IPS DF 4.7 (cell line): ENCODE measurements around the gene SOX8.
"Not testable (repeated sequence)": the region's sequence is repeated elsewhere in the genome, so short reads cannot be mapped to it uniquely, and the experiment has no call there.

Source experiments
- DNase-seq: peaks from one replicate; pipeline ENCODE4 v3.0.0-alpha.2; 2013; ENCODE audit warnings: low spot score; ENCODE audit errors: extremely low read depth

The SOX8 gene

DNA sequence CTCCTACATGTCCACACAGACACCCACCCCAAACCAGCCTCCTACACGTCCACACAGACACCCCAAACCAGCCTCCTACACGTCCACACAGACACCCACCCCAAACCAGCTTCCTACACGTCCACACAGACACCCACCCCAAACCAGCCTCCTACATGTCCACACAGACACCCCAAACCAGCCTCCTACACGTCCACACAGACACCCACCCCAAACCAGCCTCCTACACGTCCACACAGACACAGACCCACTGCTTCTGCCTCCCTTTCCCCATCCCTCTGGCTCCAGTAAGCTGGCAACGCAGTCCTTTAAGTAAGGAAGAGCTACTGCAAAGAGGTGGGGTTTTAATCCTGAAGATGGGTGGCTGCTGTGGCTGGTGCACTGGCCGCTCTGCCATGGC is 27.8 kb upstream of the SOX8 start:
- DNase-seq = not testable (repeated sequence)

DNA sequence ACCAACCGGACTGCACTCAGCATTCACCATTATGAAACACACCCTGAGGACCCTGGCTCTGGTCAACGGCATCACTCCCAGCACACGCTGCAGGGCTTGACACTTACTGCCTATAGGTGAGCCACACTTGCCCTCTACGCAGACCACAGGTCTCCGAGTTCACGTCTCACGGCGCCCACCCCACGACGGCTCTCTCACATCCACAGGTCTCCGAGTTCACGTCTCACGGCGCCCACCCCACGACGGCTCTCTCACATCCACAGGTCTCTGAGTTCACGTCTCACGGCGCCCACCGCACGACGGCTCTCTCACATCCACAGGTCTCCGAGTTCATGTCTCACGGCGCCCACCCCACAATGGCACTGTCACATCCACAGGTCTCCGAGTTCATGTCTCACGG is 25.8 kb upstream of the SOX8 start:
- DNase-seq = not testable (repeated sequence)

DNA sequence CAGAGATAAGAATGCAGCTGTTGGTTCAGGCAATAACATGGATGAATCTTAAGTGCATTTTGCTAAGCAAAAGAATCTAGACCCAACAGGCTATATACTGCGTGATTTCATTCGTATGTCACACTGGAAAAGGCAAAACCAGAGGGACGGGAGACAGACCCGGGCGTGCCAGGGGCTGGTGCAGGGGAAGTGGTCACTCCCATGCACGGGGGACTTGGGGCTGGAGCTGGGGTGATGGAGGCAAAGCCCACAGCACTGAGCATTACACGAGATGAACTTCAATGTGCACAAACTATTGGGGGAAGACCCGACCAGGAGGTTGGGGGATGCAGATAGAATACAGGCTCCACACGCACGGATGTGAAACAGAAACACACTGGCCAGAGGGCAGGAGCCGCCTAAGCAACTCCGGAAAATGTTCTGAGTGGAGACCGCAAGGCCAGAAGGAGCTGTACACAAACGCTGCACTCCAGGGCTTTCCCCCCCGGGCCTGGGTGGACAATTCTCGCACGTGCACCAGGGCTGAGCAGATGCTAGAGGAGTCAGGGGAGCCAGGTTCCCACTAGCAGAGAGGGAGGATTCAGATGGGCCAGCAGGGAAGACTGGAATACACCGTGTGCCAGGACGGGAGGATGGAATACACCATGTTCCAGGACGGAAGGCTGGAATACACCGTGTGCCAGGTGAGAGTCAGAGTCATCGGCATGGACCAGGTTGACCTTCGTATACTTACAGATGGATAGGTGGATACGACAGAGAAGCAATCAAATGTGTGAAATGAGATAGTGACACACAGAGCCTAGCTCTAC is 22.1 kb upstream of the SOX8 start:
- DNase-seq = no peak

DNA sequence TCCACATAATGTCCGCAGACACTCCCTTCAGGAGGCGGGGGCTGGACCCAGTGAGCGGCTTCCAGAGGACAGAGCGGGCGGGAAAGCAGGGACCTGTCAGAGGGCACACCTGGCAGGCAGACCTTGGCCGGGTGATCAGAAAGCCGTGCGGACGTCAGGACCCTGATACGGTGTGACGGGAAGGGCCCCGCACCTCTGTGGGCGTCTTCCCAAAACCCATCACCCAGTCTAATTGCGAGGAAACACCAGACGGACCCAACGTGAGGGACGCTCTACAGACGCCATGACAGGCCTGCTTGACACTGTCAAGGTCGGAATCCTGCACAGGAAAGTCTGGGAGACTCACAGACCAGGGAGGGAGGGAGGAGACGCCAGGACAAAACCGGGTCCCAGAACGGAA is 19.2 kb upstream of the SOX8 start:
- DNase-seq = no peak

DNA sequence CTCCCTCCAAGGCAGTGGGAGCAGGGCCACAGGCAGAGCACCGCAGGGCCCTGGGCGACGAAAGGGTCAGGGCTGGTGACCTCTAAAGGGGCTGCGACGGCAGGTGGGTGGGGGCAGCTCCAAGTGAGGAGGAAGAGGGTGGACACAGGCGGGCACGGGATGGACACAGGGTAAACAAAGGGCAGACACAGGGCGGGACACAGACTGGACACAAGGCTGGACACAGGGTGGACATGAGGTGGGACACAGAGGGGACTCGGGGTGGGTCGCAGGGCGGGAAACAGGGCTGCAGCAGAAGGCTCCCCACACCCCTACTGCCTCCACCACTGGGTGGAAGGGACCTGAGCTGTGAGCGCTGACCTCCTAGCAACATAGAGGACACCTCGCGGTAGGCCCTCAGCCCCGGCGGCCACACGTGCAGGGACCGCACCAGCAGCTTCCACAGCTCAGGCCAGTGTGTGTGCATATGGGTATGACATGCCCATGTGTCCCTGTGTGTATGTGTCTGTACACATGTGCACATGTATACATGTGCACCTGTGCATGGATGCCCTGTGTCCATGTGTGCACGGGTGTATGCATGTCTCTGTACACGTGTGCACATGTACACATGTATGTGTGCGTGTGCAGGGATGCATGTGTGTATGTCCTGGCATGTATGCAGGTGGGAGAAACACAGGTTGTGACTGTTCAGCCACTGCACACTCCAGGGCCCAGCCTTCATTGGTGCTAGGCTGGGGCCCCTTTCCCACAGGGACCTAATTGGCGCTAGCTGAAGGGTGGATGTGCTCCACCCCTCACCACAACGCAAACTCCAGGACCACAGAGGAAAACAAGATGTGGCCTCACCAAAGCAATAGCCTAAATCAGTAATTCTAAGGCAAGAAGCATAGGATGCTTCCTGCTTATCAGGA is 18.4 kb upstream of the SOX8 start:
- DNase-seq = no peak

DNA sequence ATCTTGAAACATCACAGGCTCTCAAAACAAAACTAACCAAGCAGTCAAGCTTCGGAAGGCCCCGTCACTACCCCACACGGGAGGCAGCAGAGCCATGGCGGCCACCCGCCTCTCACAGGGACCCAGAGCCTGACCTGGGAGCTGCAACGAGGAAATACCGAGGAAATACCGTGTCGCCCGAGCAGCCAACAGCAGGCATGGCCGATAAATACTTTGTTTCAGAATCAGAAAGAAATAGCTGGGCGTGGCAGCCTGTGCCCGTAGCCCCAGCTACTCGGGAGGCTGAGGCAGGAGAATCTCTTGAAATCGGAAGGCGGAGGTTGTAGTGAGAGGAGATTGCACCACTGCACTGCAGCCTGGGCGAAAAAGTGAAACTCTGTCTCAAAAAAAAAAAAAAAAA is 17.7 kb upstream of the SOX8 start:
- DNase-seq = no peak

DNA sequence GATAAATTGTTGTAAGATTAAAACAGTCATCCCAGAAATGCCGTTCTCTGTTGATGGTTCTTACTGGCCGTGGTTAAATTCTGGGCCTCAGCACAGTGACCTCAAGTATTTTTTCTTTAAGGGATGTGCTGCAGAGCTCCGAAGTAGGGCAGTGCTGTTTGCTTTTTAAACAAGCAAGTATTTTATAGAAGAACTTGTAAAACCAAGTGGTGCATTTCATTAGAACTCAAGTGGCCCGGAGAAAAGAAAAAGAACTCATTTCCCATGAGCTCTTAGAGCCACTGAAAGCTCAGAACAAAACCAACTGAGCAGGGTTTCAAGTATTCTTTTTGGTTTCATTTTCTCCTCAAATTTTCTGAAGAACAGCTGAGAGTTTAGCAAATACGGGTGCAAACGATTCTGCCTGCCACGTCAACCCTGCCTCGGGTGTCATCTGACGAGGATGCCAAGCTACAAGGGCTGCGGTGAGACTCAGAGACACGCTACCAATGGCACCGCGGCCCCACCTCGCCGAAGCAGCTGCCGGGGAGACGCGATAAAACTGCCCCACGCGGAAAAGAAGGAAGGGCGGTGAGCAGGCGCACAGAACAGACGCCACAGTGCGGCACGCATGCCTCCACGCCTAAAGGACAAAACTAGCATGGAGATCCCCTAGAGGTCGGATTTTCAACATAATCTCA is 17.1 kb upstream of the SOX8 start:
- no peak for DNase-seq

DNA sequence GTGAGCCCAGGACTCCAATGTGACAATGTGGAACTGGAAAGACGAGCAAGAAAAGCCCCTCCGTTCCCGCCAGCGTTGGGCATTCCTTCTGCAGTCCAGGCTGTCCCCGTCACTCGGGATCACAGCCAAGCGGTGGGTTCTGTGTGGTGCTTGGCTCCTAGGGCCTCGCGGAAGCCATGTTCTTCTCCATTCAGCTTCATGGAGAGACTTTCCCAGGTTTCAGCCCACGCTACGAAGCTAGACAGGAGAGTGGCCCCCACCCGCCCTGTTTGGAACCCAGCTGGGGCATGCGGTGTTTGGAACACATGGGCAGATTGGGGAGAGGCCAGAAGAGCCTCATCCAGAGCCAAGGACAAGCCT is 16.6 kb upstream of the SOX8 start:
- DNase-seq = no peak

DNA sequence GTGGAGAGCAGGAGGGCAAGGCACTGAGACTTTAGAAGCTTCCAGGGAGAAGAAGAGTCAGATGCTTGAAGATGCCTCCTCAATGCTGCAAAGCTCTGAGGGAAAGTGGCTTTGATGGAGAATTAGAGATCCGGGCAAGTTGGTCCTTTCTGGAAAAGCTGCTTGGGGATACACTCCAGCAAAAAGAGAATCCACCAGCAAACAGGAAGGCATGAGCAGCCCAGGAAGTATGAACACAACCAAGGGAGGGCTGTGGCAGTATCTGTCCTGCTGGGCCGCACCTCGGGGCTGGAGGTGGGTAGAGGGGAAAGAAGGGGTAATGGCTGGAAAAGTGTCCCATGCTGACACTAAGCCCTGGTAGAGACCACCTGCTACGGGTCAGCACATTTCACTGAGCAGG is 16.1 kb upstream of the SOX8 start:
- no peak for DNase-seq

DNA sequence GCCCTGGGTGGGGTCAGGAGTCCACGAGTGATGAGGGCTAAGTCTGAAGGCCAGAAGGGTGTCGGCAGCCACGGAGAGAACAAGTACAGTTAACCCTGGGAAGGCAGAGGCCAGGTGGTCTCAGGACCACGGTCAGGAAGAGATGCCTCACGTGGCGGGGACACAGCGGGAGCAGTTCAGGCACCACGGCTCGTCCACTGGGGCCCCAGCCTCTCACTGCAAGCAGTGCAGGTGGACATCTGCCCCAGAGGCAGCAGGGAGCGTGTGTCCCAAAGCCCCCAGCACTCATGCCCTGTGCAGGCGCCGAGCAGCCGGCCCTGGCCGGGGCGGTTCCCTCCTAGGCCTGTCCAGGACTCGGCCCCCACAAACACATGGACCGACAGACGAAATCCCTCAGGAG is 15.5 kb upstream of the SOX8 start:
- DNase-seq = no peak

DNA sequence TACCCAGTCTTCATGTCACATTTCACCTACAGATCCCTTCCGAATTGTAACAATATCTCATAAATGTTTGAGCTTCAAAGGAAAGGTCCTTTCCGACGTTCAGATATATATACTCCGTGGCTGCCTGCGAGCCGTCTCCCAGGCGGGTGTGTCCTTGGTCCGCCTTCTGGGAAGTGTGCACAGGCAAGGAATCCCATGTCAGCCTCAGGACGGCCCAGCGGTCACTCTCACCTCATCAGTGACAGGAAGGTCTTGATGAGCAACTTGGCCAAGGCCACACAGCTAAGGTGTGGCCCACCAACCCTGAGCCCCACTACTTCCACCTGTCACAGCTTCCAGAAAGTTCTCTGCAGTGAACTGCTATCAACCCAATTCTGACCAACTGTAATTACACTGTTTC is 15.1 kb upstream of the SOX8 start:
- DNase-seq = no peak

DNA sequence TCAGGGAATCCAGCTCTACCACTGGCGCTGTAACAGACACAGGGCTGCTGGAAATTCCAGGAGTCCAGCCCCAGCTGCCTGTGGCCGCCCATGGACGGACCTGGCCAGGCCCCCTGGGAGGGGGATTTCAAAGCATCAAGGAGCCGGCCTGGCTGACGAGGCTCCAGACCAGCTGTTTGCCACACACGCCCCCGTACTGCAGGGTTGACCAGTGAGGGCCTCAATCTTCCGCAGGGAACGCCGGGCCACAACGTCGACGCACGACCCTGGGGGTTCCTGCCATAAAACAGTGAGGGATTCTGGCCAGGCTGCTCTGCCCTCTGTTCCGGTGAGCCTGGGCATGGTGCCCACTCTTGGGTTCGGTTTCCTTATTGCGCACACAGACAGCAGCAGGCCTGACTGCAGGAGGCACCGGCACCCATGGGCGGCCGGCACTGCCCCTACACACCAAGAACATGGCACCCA is 14.5 kb upstream of the SOX8 start:
- no peak for DNase-seq

DNA sequence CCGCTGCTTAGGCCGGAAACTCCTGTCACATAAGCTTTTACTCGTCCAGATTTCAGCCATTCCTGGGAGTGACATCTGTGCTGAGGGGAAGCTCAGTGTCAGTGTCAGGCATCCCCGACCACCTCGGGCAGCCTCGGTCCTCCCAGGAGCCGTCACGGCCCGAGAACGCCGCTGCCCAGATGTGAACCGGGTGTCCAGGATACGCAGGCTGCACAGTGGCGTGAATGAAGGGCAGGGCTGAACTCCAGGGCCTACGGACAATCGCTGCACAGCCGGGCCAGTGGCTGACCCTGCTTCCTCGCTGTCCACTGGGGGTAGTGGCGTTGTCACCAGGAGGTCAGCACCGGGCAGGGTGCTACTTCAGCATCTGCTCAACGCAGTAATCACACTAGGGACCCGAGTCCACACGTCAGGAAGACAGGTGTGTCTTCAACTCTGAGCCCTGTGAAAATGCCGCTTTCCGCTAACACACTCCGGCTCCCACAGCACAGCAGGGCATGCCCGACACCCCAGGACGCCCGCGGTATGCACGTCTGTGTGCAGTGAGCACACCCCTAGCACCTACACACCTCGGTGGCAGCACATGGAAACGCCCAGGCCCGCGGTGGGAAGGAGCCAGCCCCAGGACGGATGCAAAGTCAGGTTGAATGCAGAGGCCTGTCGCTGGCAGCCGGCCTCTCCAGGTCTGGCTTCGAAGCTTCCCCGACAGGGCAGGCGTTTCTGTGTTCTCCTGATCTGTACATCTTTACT is 13.8 kb upstream of the SOX8 start:
- DNase-seq = no peak

DNA sequence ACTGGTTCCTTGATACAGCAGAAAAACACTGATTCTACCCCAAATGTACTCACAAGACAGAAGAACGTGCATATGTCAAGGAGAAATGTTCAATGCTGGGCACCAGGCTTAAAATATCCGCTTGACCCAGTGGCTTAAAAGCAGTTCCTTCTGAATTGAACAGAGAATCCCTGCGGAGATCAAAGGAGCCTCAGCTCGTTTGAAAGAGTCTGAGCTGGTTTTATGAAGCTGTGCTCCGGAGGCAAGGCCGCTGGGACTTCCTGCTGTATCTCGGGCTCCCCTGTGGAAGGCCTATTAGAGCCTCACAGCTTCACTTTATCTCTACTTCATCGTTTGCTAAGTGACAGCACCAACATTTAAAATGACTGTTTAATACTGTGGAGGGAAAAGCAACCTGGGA is 12.9 kb upstream of the SOX8 start:
- no peak for DNase-seq

DNA sequence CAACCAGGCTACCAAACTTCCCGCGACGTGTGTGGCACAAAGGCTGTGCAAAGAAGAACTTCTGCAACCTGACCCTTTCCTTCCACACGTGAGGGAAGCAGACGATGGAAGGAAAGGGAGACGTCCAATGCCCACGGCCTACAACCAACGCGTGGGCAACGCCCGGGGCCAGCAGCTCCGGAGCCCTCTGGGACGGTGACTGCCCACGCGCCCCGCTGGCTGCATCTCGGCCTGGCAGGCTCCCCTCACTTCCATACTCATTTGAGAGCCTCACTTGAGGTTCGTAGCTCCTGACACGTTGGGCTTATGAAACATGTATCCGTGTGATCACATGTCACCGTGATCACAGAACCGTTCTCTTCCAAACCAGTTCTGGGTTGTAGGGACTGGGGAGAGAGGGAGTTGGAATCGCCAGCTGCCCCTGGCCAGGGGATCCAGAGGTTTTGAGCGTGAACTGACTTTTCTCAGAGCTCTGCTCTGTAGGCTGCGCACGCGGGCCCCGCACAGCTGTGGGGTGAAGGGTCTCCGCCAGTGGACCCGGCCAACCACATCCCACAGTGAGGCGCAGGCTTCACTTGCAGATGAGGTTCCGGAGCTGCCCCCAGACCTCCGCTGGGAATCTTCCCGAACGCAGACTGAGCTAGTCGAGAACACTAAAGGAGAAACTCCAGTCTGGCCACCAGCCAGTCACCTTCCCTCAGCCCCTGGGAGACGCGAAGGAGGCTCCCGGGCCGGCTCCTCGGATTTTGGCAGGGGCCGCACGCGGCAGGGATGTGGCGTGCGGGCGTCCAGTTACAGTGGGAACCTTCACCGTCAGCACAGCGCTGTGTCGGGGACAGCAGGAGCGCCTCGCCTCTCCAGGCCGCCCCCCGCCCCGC is 11.8 kb upstream of the SOX8 start:
- no peak for DNase-seq

DNA sequence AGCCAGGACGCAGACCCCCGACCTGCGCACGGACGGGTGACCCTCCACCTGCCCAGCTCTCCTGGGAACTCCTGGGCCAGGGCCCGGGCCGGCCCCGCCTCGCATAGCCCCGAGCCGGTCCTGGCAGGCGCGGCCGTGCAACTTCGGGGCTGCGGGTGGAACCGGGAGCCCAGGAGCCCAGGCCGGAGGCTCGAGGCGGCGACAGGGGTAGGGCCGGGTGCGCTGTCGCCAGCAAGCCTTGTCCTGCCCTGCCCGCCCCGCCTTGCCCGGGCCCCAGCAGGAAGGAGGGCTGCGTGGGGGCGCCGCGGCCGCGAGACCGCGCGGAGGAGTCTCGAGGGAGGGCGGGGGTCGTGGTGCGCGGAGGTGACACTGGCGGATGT is 11.2 kb upstream of the SOX8 start:
- DNase-seq = no peak

DNA sequence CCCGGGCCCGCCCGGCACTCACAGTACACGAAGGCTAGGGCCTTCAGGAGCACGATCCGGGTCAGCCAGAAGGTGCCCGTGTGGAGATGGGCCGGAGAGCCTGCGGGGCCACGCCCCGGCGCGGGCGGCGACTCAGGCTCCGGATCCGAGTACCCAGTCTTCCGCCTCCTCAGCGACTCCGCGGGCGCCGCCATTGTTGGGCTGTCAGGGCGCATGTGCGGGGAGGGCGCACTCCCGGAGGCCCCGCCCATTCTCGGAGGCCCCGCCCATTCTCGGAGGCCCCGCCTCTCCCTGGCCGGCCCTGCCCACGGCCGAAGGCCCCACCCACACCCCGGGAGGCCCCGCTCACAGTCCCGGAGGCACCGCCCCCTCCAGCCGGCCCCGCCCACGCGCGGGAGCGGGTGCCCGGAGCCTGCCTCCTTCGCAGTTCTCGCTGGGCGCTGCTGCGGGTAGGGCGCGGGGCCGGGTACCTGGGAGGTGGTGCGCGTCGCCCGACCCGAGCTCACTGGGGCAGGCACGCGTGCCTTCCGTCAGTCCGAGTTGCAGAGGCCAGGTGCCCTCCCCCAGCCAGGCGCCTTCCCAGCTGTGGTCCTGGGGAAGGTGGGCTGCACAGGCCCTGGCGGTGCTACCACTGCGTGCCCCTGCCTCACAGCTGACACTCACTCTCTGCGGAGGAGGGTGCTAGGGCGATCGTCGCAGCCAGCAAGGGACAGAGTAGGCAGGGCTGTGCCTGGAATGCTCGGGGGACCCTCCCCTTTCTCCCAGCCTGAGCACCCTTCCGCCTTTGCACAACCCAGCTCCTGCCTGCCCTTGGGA is 10.6 kb upstream of the SOX8 start, which contains the start of gene LMF1:
Gene LMF1, minus strand, starts transcription at position 219 of the 816 bp plus-strand sequence. Its CDS starts 4 bp downstream, at position 215.
- DNase-seq = no peak

DNA sequence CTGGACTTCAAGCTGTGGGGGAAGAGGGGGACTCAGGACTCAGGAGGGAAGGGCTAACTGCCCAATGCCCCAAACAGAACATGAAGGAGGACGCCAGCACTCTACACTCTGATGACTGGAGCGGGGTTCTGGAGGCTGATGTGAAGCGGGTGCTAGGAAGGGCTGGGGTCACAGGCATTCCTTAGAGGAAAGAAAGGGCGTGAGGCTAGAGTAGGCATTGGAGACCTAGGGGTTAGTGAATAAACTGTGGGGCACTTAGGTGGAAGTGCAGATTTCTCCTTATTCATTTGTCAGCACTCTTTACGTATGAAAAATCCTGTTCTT is 10.0 kb upstream of the SOX8 start:
- DNase-seq = no peak

DNA sequence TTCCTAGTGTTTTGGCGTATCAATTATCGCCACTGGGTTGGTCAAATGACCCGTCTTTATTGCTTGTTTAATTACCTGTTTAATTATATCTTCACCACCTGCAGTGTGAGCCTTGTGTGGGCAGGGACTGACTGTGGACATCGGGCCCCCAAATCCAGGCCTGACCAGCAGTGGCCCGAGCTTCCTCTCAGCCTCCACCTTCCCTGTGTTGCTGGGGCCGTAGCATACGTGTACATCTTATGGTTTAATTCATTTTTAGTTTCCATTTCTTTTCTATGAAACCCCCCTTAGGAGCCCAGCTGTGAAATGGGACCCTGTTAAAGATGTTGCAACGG is 9.6 kb upstream of the SOX8 start:
- DNase-seq = no peak
